ENCODE measurements around the gene ENPP1.

GRCh38 chr6:131843768-131844167 lies 35.9 kb downstream of the ENPP1 start:
- TF ChIP-seq POLR2AphosphoS5 (IDR thresholded peaks at IDR 0.05; ENCODE audit: borderline replicate concordance, low read depth, low read length) (no peak), EZH2 (IDR thresholded peaks at IDR 0.05) (no peak), FOXP2 (optimal IDR thresholded peaks at IDR 0.05; ENCODE audit: control extremely low read depth, extremely low read length, insufficient read depth) (no peak)
